Parathyroid adenoma (tissue), 2 donors: ENCODE measurements around the gene SLC39A11.
"Not testable (repeated sequence)": the region's sequence is repeated elsewhere in the genome, so short reads cannot be mapped to it uniquely, and the experiment has no call there.

Source experiments
- H2AFZ ChIP-seq: fragments of 300-600 bp; sonication (generic); one replicate; pipeline ENCODE4 v1.7.0; 2017; ENCODE audit warnings: antibody characterized with exemption, mild to moderate bottlenecking
- H3K27ac ChIP-seq: fragments of 300-600 bp; sonication (generic); one replicate; pipeline ENCODE4 v1.7.0; 2017
- H3K27me3 ChIP-seq: fragments of 300-600 bp; sonication (generic); one replicate; pipeline ENCODE4 v1.7.0; 2017; ENCODE audit warnings: low read length; ENCODE audit not compliant: control insufficient read depth, insufficient read depth
- H3K36me3 ChIP-seq: fragments of 300-600 bp; sonication (generic); one replicate; pipeline ENCODE4 v1.7.0; 2017; ENCODE audit warnings: low read length; ENCODE audit not compliant: control insufficient read depth, insufficient read depth
- H3K4me1 ChIP-seq: fragments of 300-600 bp; sonication (generic); one replicate; pipeline ENCODE4 v1.7.0; 2017; ENCODE audit warnings: control low read depth
- H3K4me2 ChIP-seq: fragments of 300-600 bp; sonication (generic); one replicate; pipeline ENCODE4 v1.7.0; 2017; ENCODE audit warnings: low read length
- H3K4me3 ChIP-seq: fragments of 300-600 bp; sonication (generic); one replicate; pipeline ENCODE4 v1.7.0; 2017; ENCODE audit warnings: low read depth, low read length
- H3K79me2 ChIP-seq: fragments of 300-600 bp; sonication (generic); one replicate; pipeline ENCODE4 v1.7.0; 2017; ENCODE audit warnings: control low read depth
- H3K9ac ChIP-seq: fragments of 300-600 bp; sonication (generic); one replicate; pipeline ENCODE4 v1.7.0; 2017; ENCODE audit warnings: mild to moderate bottlenecking
- H3K9me3 ChIP-seq: fragments of 300-600 bp; sonication (generic); one replicate; pipeline ENCODE4 v1.7.0; 2017; ENCODE audit warnings: low read length; ENCODE audit not compliant: control insufficient read depth
- CTCF ChIP-seq: fragments of 300-600 bp; sonication (generic); IDR thresholded peaks from one replicate; pipeline ENCODE4 v1.7.0; 2017; ENCODE audit warnings: antibody characterized with exemption, mild to moderate bottlenecking
- donor health status: primary hyperparathyroidism.

SLC39A11 gene

GRCh38 chr17:72782985-72783701 lies 309.3 kb downstream of the SLC39A11 start:
- Histone ChIP-seq H3K36me3 (no peaks in the 10 kb centered on the region), H3K79me2 (no peaks in the 10 kb centered on the region), H3K9ac (no peak overlapping the region), H3K4me1 (no peaks in the 10 kb centered on the region), H3K4me3 (no peak overlapping the region), H3K27me3 (no peaks in the 10 kb centered on the region), H3K9me3 (no peaks in the 10 kb centered on the region), H2AFZ (no peak overlapping the region), H3K27ac (no peak overlapping the region), H3K4me2 (no peak overlapping the region)
- TF ChIP-seq CTCF: no peak

GRCh38 chr17:72782437-72782836 lies 310.1 kb downstream of the SLC39A11 start:
- H3K4me2 ChIP-seq, H3K4me3 ChIP-seq, H3K79me2 ChIP-seq, H3K4me1 ChIP-seq, H3K27ac ChIP-seq, H3K27me3 ChIP-seq, H2AFZ ChIP-seq, H3K9me3 ChIP-seq, H3K36me3 ChIP-seq, H3K9ac ChIP-seq: not testable (repeated sequence)

- no peak for TF ChIP-seq CTCF
- Histone ChIP-seq H3K9me3 (no peaks in the 10 kb centered on the region), H3K27me3 (no peaks in the 10 kb centered on the region), H3K4me1 (no peaks in the 10 kb centered on the region), H2AFZ (no peak overlapping the region), H3K4me3 (no peak overlapping the region), H3K36me3 (no peaks in the 10 kb centered on the region), H3K79me2 (no peaks in the 10 kb centered on the region), H3K9ac (no peak overlapping the region), H3K27ac (no peak overlapping the region), H3K4me2 (no peak overlapping the region)
Observed at GRCh38 chr17:72778169-72779151, 314.0 kb downstream of the SLC39A11 start.

- no peaks in the 10 kb centered on the region for H3K27me3 ChIP-seq
- no peak overlapping the region for H3K9ac ChIP-seq
- H3K36me3 ChIP-seq: no peaks in the 10 kb centered on the region
- H2AFZ ChIP-seq: no peak overlapping the region
- no peak overlapping the region for H3K4me2 ChIP-seq
- H3K4me3 ChIP-seq: no peak overlapping the region
- no peak overlapping the region for H3K27ac ChIP-seq
- H3K9me3 ChIP-seq: no peaks in the 10 kb centered on the region
- TF ChIP-seq CTCF: no peak
- H3K79me2 ChIP-seq: no peaks in the 10 kb centered on the region
- H3K4me1 ChIP-seq: no peaks in the 10 kb centered on the region
Observed at GRCh38 chr17:72775919-72776318, 316.6 kb downstream of the SLC39A11 start.

GRCh38 chr17:72775237-72775636 lies 317.3 kb downstream of the SLC39A11 start:
- H3K4me2 ChIP-seq: no peak overlapping the region
- TF ChIP-seq CTCF: no peak
- no peaks in the 10 kb centered on the region for H3K9me3 ChIP-seq
- H3K36me3 ChIP-seq: no peaks in the 10 kb centered on the region
- H3K27me3 ChIP-seq: no peaks in the 10 kb centered on the region
- H3K9ac ChIP-seq: no peak overlapping the region
- H3K27ac ChIP-seq: no peak overlapping the region
- no peaks in the 10 kb centered on the region for H3K4me1 ChIP-seq
- H3K79me2 ChIP-seq: no peaks in the 10 kb centered on the region
- no peak overlapping the region for H2AFZ ChIP-seq
- no peak overlapping the region for H3K4me3 ChIP-seq
